Fibroblast of lung (primary cell): ENCODE measurements around the gene EXOSC7.

ENCODE experiments used
- EZH2 ChIP-seq: IDR thresholded peaks from 2 replicates; pipeline ENCODE4 v1.5.1; 2012; ENCODE audit warnings: low read length, control low read depth, mild to moderate bottlenecking; ENCODE audit errors: missing control alignments
- TF ChIP-seq, protein P1 (sequence below), 2 donors: IDR thresholded peaks in 1 of 2; conservative IDR thresholded peaks in 1 of 2; 1 replicate in 1 of 2; 2 replicates in 1 of 2; pipeline ENCODE4 v1.5.1; 2011 to 2012; ENCODE audit warnings: low read length in 2 of 2, control low read depth in 1 of 2, inconsistent platforms in 1 of 2, low read depth in 1 of 2, mild to moderate bottlenecking in 1 of 2

DNA sequence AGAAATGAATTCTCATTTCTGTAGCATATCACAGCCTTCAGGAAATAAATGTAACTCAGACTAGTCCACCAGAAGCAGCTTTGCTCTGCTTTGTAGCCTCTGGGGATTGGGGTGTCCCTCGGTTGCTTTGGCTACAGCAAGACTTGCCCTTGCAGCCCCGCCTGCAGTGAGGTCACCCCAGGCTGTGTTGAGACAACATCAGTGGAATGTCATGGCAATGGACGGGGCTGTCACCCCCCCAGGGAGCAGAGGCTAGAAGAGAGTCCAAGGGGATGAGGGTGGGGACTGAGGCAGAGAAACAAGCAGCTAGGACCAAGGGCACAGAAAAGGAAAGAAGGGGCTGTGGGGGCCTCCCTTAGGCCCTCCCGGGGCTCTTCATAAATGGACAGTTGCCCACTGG, 50.9 kb downstream of the EXOSC7 start:
- TF ChIP-seq, protein P1, sequence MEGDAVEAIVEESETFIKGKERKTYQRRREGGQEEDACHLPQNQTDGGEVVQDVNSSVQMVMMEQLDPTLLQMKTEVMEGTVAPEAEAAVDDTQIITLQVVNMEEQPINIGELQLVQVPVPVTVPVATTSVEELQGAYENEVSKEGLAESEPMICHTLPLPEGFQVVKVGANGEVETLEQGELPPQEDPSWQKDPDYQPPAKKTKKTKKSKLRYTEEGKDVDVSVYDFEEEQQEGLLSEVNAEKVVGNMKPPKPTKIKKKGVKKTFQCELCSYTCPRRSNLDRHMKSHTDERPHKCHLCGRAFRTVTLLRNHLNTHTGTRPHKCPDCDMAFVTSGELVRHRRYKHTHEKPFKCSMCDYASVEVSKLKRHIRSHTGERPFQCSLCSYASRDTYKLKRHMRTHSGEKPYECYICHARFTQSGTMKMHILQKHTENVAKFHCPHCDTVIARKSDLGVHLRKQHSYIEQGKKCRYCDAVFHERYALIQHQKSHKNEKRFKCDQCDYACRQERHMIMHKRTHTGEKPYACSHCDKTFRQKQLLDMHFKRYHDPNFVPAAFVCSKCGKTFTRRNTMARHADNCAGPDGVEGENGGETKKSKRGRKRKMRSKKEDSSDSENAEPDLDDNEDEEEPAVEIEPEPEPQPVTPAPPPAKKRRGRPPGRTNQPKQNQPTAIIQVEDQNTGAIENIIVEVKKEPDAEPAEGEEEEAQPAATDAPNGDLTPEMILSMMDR (conservative IDR thresholded peaks at IDR 0.05 in 1 of 2, IDR thresholded peaks at IDR 0.05 in 1 of 2; ENCODE audit: low read depth in 1 of 2, low read length in 2 of 2), result no peak
- no peak for TF ChIP-seq EZH2
